ENCODE data around the gene TLR9. TPM values are rescaled to one million over a fixed set of nuclear protein-coding genes. Genes with fewer than 3 reads are reported as not detected.

TLR9 gene
- total RNA-seq, 3 donors from 2014 or later = 0.29 TPM; not detected in 2

DNA sequence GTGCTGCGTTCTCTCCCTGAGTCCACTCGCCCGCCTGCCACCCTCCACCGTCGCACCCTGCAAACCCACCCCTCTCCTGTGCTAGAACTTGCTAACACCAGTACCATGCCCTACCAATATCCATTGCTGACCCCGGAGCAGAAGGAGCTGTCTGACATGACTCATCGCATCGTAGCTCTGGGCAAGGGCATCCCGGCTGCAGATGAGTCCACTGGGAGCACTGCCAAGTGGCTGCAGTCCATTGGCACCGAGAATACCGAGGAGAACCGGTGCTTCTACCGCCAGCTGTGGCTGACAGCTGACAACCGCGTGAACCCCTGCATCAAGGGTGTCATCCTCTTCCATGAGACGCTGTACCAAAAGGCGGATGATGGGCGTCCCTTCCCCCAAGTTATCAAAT, 32.4 kb downstream of the TLR9 start:
- TF ChIP-seq POLR2A (IDR thresholded peaks at IDR 0.05) (no peak), CTCF (IDR thresholded peaks at IDR 0.05) (no peak), POLR2AphosphoS5 (IDR thresholded peaks at IDR 0.05) (no peak)
- Histone ChIP-seq H3K27me3 (no peaks in the 10 kb centered on the region), H3K27ac (no peak overlapping the region), H3K36me3 (no peaks in the 10 kb centered on the region), H3K9me3 (no peaks in the 10 kb centered on the region), H3K4me1 (peaks cover 5 to 22% of the 10 kb centered on the region in 2 donors), H3K4me3 (no peak overlapping the region)
- peak; percentile 71 to 81 for DNase-seq (ENCODE audit: low spot score in 2 of 2)
- intact Hi-C loops (cut with DNase I; ENCODE audit: low total_unique reads) = no loop called here

DNA sequence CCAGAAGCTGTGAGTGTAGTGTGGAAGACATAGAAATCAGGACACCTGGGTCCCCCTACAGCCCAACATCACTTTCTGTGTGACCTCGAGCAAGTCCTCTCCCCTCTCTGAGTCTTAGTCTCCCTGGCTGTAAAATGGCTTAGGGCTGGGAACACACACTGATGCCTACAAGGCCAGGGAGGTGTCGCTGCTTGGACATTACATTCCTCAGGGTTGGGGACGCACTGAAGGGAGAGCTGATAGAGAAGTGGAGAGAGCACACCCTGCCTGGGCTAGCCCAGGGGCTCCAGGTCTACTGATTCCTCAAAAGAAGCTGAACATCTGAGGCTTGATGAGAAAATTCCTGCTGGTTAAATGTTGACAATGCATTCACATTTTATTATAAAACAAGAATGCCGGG, 33.8 kb downstream of the TLR9 start:
- Histone ChIP-seq H3K27me3 (no peaks in the 10 kb centered on the region), H3K4me3 (no peak overlapping the region), H3K36me3 (no peaks in the 10 kb centered on the region), H3K4me1 (peaks cover 0 to 10% of the 10 kb centered on the region in 2 donors), H3K27ac (peak overlapping the region in 1 of 2 donors; percentile 7), H3K9me3 (no peaks in the 10 kb centered on the region)
- intact Hi-C loops (cut with DNase I; ENCODE audit: low total_unique reads) = no loop called here
- no peak for DNase-seq (ENCODE audit: low spot score in 2 of 2)
- TF ChIP-seq CTCF (IDR thresholded peaks at IDR 0.05) (no peak), POLR2AphosphoS5 (IDR thresholded peaks at IDR 0.05) (no peak), POLR2A (IDR thresholded peaks at IDR 0.05) (no peak)

GRCh38 chr3:52190294-52191074, 35.0 kb downstream of the TLR9 start:
- Histone ChIP-seq H3K4me3 (no peak overlapping the region), H3K27me3 (no peaks in the 10 kb centered on the region), H3K4me1 (peaks cover 0 to 7% of the 10 kb centered on the region in 2 donors), H3K9me3 (no peaks in the 10 kb centered on the region), H3K27ac (peak overlapping the region; percentile 65 to 71), H3K36me3 (no peaks in the 10 kb centered on the region)
- intact Hi-C loops (cut with DNase I; ENCODE audit: low total_unique reads) = no loop called here
- peak in 1 of 2 donors; percentile 57 for DNase-seq (ENCODE audit: low spot score in 2 of 2)
- peak in 1 of 3 donors; percentile 44 for TF ChIP-seq POLR2AphosphoS5 (IDR thresholded peaks at IDR 0.05)
- TF ChIP-seq POLR2A (IDR thresholded peaks at IDR 0.05) = no peak

GRCh38 chr3:52188556-52188955, 36.9 kb downstream of the TLR9 start:
- Histone ChIP-seq H3K27me3 (no peaks in the 10 kb centered on the region), H3K27ac (no peak overlapping the region), H3K4me3 (no peak overlapping the region), H3K9me3 (no peaks in the 10 kb centered on the region), H3K4me1 (peaks cover 0 to 7% of the 10 kb centered on the region in 2 donors), H3K36me3 (no peaks in the 10 kb centered on the region)
- intact Hi-C loops (cut with DNase I; ENCODE audit: low total_unique reads) = no loop called here
- DNase-seq (ENCODE audit: low spot score in 2 of 2) = no peak
- TF ChIP-seq POLR2AphosphoS5 (IDR thresholded peaks at IDR 0.05) (no peak), CTCF (IDR thresholded peaks at IDR 0.05) (no peak), POLR2A (IDR thresholded peaks at IDR 0.05) (no peak)

GRCh38 chr3:52186729-52187128, 38.7 kb downstream of the TLR9 start:
- TF ChIP-seq POLR2A (IDR thresholded peaks at IDR 0.05) (no peak), POLR2AphosphoS5 (IDR thresholded peaks at IDR 0.05) (no peak), CTCF (IDR thresholded peaks at IDR 0.05) (no peak)
- intact Hi-C loops (cut with DNase I; ENCODE audit: low total_unique reads) = no loop called here
- no peaks in the 10 kb centered on the region for H3K36me3 ChIP-seq
- H3K9me3 ChIP-seq = no peaks in the 10 kb centered on the region
- peaks cover 0 to 7% of the 10 kb centered on the region in 2 donors for H3K4me1 ChIP-seq
- no peak overlapping the region for H3K4me3 ChIP-seq
- no peaks in the 10 kb centered on the region for H3K27me3 ChIP-seq
- H3K27ac ChIP-seq = no peak overlapping the region
- DNase-seq (ENCODE audit: low spot score in 2 of 2) = no peak
